Heart right ventricle (tissue), 16 donors: ENCODE data around the gene VTI1B. TPM values are rescaled to one million over a fixed set of nuclear protein-coding genes. Genes with fewer than 3 reads are reported as not detected.
A peak's percentile ranks its signal among the peaks of the same experiment; 100 is the strongest.

Experiments
- ATAC-seq, 8 donors: fragments of 200-7000 bp; cut with Tn5 transposase; one replicate each; pipeline ENCODE4 v1.9.1; 2020; ENCODE audit warnings: mild to moderate bottlenecking in 8 of 8, moderate library complexity in 8 of 8, moderate number of reproducible peaks in 1 of 8
- DNase-seq, 2 donors: peaks; one replicate each; pipeline ENCODE4 v3.0.0-alpha.2; 2020
- H3K27ac ChIP-seq, 10 donors: fragments of 200-600 bp; sonication (generic) in 2 of 10; one replicate each; pipeline versions ENCODE4 v1.5.0 to v1.8.0; 2020 to 2022; ENCODE audit warnings: mild to moderate bottlenecking in 3 of 10
- H3K27me3 ChIP-seq, 7 donors: fragments of 200-600 bp; one replicate each; pipeline ENCODE4 v1.8.0; 2021 to 2022; ENCODE audit warnings: mild to moderate bottlenecking in 2 of 7
- H3K36me3 ChIP-seq, 9 donors: fragments of 200-600 bp; sonication (generic) in 1 of 9; one replicate each; pipeline versions ENCODE4 v1.5.0 to v1.8.0; 2020 to 2022; ENCODE audit warnings: mild to moderate bottlenecking in 2 of 9
- H3K4me1 ChIP-seq, 9 donors: fragments of 200-600 bp; sonication (generic) in 1 of 9; one replicate each; pipeline versions ENCODE4 v1.5.0 to v1.8.0; 2020 to 2022; ENCODE audit warnings: mild to moderate bottlenecking in 4 of 9
- H3K4me3 ChIP-seq, 10 donors: fragments of 200-600 bp; sonication (generic) in 2 of 10; one replicate each; pipeline versions ENCODE4 v1.5.0 to v1.8.0; 2020 to 2022; ENCODE audit warnings: mild to moderate bottlenecking in 7 of 10, moderate library complexity in 2 of 10
- H3K9me3 ChIP-seq, 11 donors: fragments of 200-600 bp in 10 of 11; sonication (generic) in 2 of 11; one replicate each; pipeline versions ENCODE4 v1.5.0 to v1.8.0; 2013 to 2022; ENCODE audit warnings: mild to moderate bottlenecking in 2 of 11, control low read depth in 1 of 11, moderate library complexity in 1 of 11
- CTCF ChIP-seq, 9 donors: fragments of 200-600 bp; sonication (generic) in 2 of 9; IDR thresholded peaks; one replicate each; pipeline versions ENCODE4 v1.5.0 to v1.8.0; 2021 to 2022; ENCODE audit warnings: antibody characterized with exemption in 9 of 9, mild to moderate bottlenecking in 5 of 9, moderate library complexity in 1 of 9
- WGBS, 2 donors: extraction: QIAGEN DNeasy Blood & Tissue Kit; methylation state at CpG; one replicate each; pipeline ENCODE4 v1.1.7; 2013; ENCODE audit warnings: inconsistent platforms in 1 of 2; 5-methylcytosine and 5-hydroxymethylcytosine counted together
- intact Hi-C, 10 donors: fragments of 100-400 bp; cut with DNase I; formaldehyde crosslinking; loops; one replicate each; pipeline versions ENCODE4 v1.11.1 to v1.14.2; 2022
- polyA plus RNA-seq, 2 donors: library from polyadenylated mRNA; stranded (reverse); fragments of 200-250 nt; gene quantifications; one replicate each; pipeline ENCODE4 v1.2.3, GENCODE V29; 2013
- total RNA-seq, 10 donors: library from RNA; stranded (reverse); fragmentation: NEBNext Ultra II Directional in 3 of 10; extraction: Animal tissue kit (Norgen Biotek cat#: 25700) in 3 of 10; gene quantifications; one replicate each; pipeline versions ENCODE4 v1.2.1 to v1.2.4, GENCODE V29; 2021 to 2023
- donor health status: Arrhythmogenic right ventricular cardiomyopathy.
- donor health status: ischemic (EF 13 %, LVEDD 7.1; RV severe dilation, severe dysfunction).
- donor health status: healthy with polysubstance abuse.
- donor health status: DM: no; HTN: yes; CAD: no.
- donor health status: DM: no; HTN: no; CAD: no.
- donor health status: ischemic (EF 25% LVEDD 6.9; RV normal size, moderate dysfunction).
- donor health status: ischemic (EF 25% LVEDD 5.7; RV mildly dilated, moderate dysfunction).
- donor health status: healthy.
- donor health status: DM: yes; HTN: yes; CAD: no.
- donor health status: Ischemic cardiomyopathy.
- donor health status: ischemic (EF 35%, LVEDD 5.7; RV mildly dilated, moderate dysfunction).
- donor health status: nonischemic (EF 11% LVEDD 7.7; RV severe dilation, severe dysfunction).
- donor health status: DM: yes; HTN: yes; CAD: no.
- donor health status: PGD.
- donor health status: ischemic (EF 29% LVEDD 5.4; RV normal size, mild dysfunction).
- donor health status: nonischemic (EF 23%, LVEDD 6.1; RV moderate dilation, normal function).

Gene VTI1B
- total and polyA plus RNA-seq, 12 donors: 64.7 to 153 (median 121) TPM

- Histone ChIP-seq H3K9me3 (no peaks in the 10 kb centered on the region), H3K27me3 (no peaks in the 10 kb centered on the region), H3K27ac (no peak overlapping the region), H3K4me3 (no peak overlapping the region), H3K36me3 (peaks cover 0 to 63% (median 15%) of the 10 kb centered on the region in 9 donors), H3K4me1 (peaks cover 0 to 25% (median 4%) of the 10 kb centered on the region in 9 donors)
- ATAC-seq: no peak
- intact Hi-C loops: no loop called here
- WGBS, 2 donors: 69 to 71% methylated on average over 2 of the region's 2 CpGs
- TF ChIP-seq CTCF (IDR thresholded peaks at IDR 0.05): no peak
- DNase-seq: no peak
Measured at GRCh38 chr14:67679006-67679405, 4.6 kb upstream of the VTI1B start.

GRCh38 chr14:67675219-67675582 lies 769 bp upstream of the VTI1B start:
- ATAC-seq (no peak), DNase-seq (no peak)
- Histone ChIP-seq H3K9me3 (no peaks in the 10 kb centered on the region), H3K36me3 (peaks cover 0 to 27% (median 9%) of the 10 kb centered on the region in 9 donors), H3K4me3 (peak overlapping the region; percentile 79 to 99 (median 95)), H3K27me3 (no peaks in the 10 kb centered on the region), H3K27ac (peak overlapping the region; percentile 96 to 100 (median 100)), H3K4me1 (peaks cover 7 to 34% (median 27%) of the 10 kb centered on the region in 9 donors)
- no peak for TF ChIP-seq CTCF (IDR thresholded peaks at IDR 0.05)
- WGBS, 2 donors: 32 to 33% methylated on average over 16 of the region's 16 CpGs
- intact Hi-C loops: loop anchor here in 1 of 10 donors (2.0 kb wide), 1 partner anchor 20 kb away; the partner anchor contains the start of gene RDH11

- Histone ChIP-seq H3K27ac (peak overlapping the region; percentile 96 to 100 (median 100)), H3K9me3 (no peaks in the 10 kb centered on the region), H3K4me3 (peak overlapping the region; percentile 79 to 99 (median 95)), H3K27me3 (no peaks in the 10 kb centered on the region), H3K36me3 (peaks cover 0 to 19% (median 9%) of the 10 kb centered on the region in 9 donors), H3K4me1 (peaks cover 7 to 34% (median 24%) of the 10 kb centered on the region in 9 donors)
- TF ChIP-seq CTCF (IDR thresholded peaks at IDR 0.05): peak in 6 of 9 donors; percentile 38 to 64 (median 44)
- WGBS, 2 donors: 0 to 1% methylated on average over 24 to 25 of the region's 25 CpGs
- intact Hi-C loops: loop anchor here in 1 of 10 donors (2.0 to 5.0 kb wide), 2 partner anchors 21 to 72 kb away; partner anchors contain the start of genes PIGH and RDH11
- DNase-seq (peak; percentile 74 to 76), ATAC-seq (peak; percentile 85 to 92 (median 87))
Measured at GRCh38 chr14:67674139-67674479, 323 bp downstream of the VTI1B start.

GRCh38 chr14:67673451-67673850 lies 981 bp downstream of the VTI1B start:
- Histone ChIP-seq H3K27me3 (no peaks in the 10 kb centered on the region), H3K4me1 (peaks cover 7 to 34% (median 24%) of the 10 kb centered on the region in 9 donors), H3K36me3 (peaks cover 0 to 14% (median 9%) of the 10 kb centered on the region in 9 donors), H3K9me3 (no peaks in the 10 kb centered on the region), H3K27ac (peak overlapping the region in 6 of 10 donors; percentile 96 to 100 (median 99)), H3K4me3 (peak overlapping the region; percentile 79 to 99 (median 95))
- intact Hi-C loops: loop anchor here in 1 of 10 donors (5.0 kb wide), 1 partner anchor 71 kb away; the partner anchor contains the start of gene PIGH
- no peak for TF ChIP-seq CTCF (IDR thresholded peaks at IDR 0.05)
- WGBS, 2 donors: 40 to 44% methylated on average over 5 of the region's 5 CpGs
- ATAC-seq (no peak), DNase-seq (no peak)
